Fibroblast of lung (primary cell): ENCODE data around the gene WNK3. TPM values are rescaled to one million over a fixed set of nuclear protein-coding genes. Genes with fewer than 3 reads are reported as not detected.
"Not testable (repeated sequence)": the region's sequence is repeated elsewhere in the genome, so short reads cannot be mapped to it uniquely, and the experiment has no call there.

Source experiments
- DNase-seq, 2 donors: peaks; one replicate each; pipeline versions ENCODE4 v3.0.0 to v3.0.0-alpha.2; 2010; ENCODE audit warnings: low read depth in 2 of 2
- H2AFZ ChIP-seq: 2 replicates; pipeline ENCODE4 v1.5.1; 2012; ENCODE audit warnings: low read length, control low read depth, inconsistent platforms
- H3K27ac ChIP-seq: 2 replicates; pipeline ENCODE4 v1.5.1; 2011; ENCODE audit warnings: low read length, control low read depth; ENCODE audit not compliant: insufficient read depth
- H3K27me3 ChIP-seq: 2 replicates; pipeline ENCODE4 v1.5.1; 2011; ENCODE audit warnings: mild to moderate bottlenecking, low read length; ENCODE audit not compliant: control insufficient read depth, insufficient read depth
- H3K36me3 ChIP-seq: 2 replicates; pipeline ENCODE4 v1.5.1; 2011; ENCODE audit warnings: low read length; ENCODE audit not compliant: control insufficient read depth, insufficient read depth
- H3K4me1 ChIP-seq: 2 replicates; pipeline ENCODE4 v1.5.1; 2011; ENCODE audit warnings: low read length; ENCODE audit not compliant: control insufficient read depth, insufficient read depth; ENCODE audit errors: extremely low read depth
- H3K4me2 ChIP-seq: 2 replicates; pipeline ENCODE4 v1.5.1; 2011; ENCODE audit warnings: low read length, control low read depth; ENCODE audit not compliant: insufficient read depth; ENCODE audit errors: extremely low read depth
- H3K4me3 ChIP-seq, 4 experiments: fragments of 200-600 bp in 1 of 4; sonication (generic) in 1 of 4; replicated peaks in 1 of 4; 2 replicates each; pipeline ENCODE4 v1.5.1; 2011 to 2016; ENCODE audit warnings: low read length in 4 of 4, low read depth in 3 of 4, mild to moderate bottlenecking in 3 of 4, control low read depth in 2 of 4, inconsistent platforms in 1 of 4, mixed read lengths in 1 of 4; ENCODE audit not compliant: insufficient read depth in 1 of 4; ENCODE audit errors: control extremely low read depth in 1 of 4
- H3K79me2 ChIP-seq: 2 replicates; pipeline ENCODE4 v1.5.1; 2012; ENCODE audit warnings: mild to moderate bottlenecking, low read length, inconsistent platforms; ENCODE audit not compliant: control insufficient read depth, insufficient read depth
- H3K9ac ChIP-seq: 2 replicates; pipeline ENCODE4 v1.5.1; 2011; ENCODE audit warnings: mild to moderate bottlenecking, low read length, control low read depth; ENCODE audit not compliant: insufficient read depth
- H3K9me3 ChIP-seq: 2 replicates; pipeline ENCODE4 v1.5.1; 2012; ENCODE audit warnings: low read depth, low read length; ENCODE audit not compliant: control insufficient read depth, insufficient read depth
- H4K20me1 ChIP-seq: 2 replicates; pipeline ENCODE4 v1.5.1; 2011; ENCODE audit warnings: low read length; ENCODE audit not compliant: control insufficient read depth, insufficient read depth; ENCODE audit errors: extremely low read depth
- EZH2 ChIP-seq: IDR thresholded peaks from 2 replicates; pipeline ENCODE4 v1.5.1; 2012; ENCODE audit warnings: low read length, control low read depth, mild to moderate bottlenecking; ENCODE audit errors: missing control alignments
- polyA plus RNA-seq, 2 donors: library from polyadenylated mRNA; depleted of rRNA in 1 of 2; stranded (reverse) in 1 of 2; unstranded in 1 of 2; fragments of >200 nt; gene quantifications; 2 replicates each; pipeline ENCODE4 v1.2.1, GENCODE V29; 2011 to 2012; ENCODE audit warnings: missing spikeins in 1 of 2
- total RNA-seq: library from RNA; depleted of rRNA; stranded (reverse); fragments of >200 nt; gene quantifications from 2 replicates; pipeline ENCODE4 v1.2.1, GENCODE V29; 2014
- TF ChIP-seq, protein P1 (sequence below), 2 donors: IDR thresholded peaks in 1 of 2; conservative IDR thresholded peaks in 1 of 2; 1 replicate in 1 of 2; 2 replicates in 1 of 2; pipeline ENCODE4 v1.5.1; 2011 to 2012; ENCODE audit warnings: low read length in 2 of 2, control low read depth in 1 of 2, inconsistent platforms in 1 of 2, low read depth in 1 of 2, mild to moderate bottlenecking in 1 of 2

The WNK3 gene
- total and polyA plus RNA-seq, 2 donors (not counting 1 experiment from before 2014, with no cell fraction given), result 0.17 to 0.24 TPM

DNA sequence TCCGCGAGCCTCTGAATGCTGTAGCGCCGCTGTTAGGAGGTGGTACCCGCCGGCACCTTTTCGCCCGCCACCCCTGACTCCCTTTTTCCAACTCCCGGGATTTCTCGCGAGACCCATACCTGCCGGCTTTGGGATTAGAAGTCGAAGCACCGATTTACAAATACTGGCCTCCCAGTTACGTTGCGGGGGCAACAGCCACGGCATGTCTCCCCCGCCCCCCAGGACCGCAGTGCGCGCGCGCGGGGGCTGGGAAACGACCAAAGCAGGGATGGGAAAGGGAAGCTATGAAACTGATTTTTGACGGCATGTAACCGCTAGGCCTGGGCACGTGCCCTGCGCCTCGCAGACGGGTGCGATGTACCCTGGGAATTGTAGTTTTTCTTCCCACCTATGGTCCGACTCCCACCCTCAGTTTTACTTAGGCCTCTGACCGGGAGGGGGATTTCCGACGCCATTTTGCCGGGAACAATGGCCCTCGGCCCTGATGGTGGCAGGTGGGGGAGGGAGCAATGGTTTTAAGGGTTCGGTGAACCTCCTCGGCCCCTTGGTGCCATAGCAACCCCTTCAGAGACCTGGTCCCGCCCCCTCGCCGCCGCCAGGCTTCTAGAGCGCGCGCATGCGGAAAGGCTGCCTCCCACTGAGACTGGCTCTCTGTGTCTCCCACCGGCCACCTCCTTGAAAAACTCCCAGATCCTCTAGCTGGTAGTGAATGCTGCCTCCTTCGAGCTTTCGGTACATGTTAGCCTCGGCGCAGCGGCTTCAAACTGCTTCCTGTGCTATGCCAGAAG is 772 bp upstream of the WNK3 start:
- Histone ChIP-seq H3K4me1 (no peaks in the 10 kb centered on the region), H3K4me3 (peak overlapping the region in 2 of 4 experiments; percentile 52 to 59), H3K27me3 (peaks cover 2% of the 10 kb centered on the region), H3K4me2 (peak overlapping the region; percentile 13), H3K36me3 (no peaks in the 10 kb centered on the region), H3K27ac (no peak overlapping the region), H3K79me2 (no peaks in the 10 kb centered on the region), H4K20me1 (no peaks in the 10 kb centered on the region), H3K9me3 (no peaks in the 10 kb centered on the region), H2AFZ (no peak overlapping the region), H3K9ac (no peak overlapping the region)
- DNase-seq, result peak; percentile 73 to 74
- no peak for TF ChIP-seq EZH2
- TF ChIP-seq, protein P1, sequence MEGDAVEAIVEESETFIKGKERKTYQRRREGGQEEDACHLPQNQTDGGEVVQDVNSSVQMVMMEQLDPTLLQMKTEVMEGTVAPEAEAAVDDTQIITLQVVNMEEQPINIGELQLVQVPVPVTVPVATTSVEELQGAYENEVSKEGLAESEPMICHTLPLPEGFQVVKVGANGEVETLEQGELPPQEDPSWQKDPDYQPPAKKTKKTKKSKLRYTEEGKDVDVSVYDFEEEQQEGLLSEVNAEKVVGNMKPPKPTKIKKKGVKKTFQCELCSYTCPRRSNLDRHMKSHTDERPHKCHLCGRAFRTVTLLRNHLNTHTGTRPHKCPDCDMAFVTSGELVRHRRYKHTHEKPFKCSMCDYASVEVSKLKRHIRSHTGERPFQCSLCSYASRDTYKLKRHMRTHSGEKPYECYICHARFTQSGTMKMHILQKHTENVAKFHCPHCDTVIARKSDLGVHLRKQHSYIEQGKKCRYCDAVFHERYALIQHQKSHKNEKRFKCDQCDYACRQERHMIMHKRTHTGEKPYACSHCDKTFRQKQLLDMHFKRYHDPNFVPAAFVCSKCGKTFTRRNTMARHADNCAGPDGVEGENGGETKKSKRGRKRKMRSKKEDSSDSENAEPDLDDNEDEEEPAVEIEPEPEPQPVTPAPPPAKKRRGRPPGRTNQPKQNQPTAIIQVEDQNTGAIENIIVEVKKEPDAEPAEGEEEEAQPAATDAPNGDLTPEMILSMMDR (conservative IDR thresholded peaks at IDR 0.05 in 1 of 2, IDR thresholded peaks at IDR 0.05 in 1 of 2; ENCODE audit: low read depth in 1 of 2, low read length in 2 of 2), result no peak

DNA sequence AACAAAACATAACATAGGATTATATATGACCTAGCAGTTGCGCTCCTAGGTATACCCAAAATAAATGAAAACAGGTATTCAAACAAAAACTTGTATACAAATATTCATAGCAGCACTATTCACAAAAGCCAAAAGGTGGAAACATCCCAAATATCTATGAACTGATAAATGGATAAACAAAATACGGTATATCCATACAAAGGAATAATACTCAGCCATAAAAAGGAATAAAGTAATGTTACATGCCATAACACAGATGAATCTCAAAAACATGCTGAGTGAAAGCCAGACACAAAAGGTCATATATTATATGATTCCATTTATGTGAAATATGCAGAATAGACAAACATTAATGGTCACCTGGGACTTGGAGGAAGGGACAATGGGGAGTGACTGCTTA is 5.2 kb downstream of the WNK3 start:
- Histone ChIP-seq H3K4me3 (no peak overlapping the region), H3K27me3 (no peaks in the 10 kb centered on the region), H4K20me1 (no peaks in the 10 kb centered on the region), H3K36me3 (no peaks in the 10 kb centered on the region), H3K4me1 (no peaks in the 10 kb centered on the region), H2AFZ (no peak overlapping the region), H3K79me2 (no peaks in the 10 kb centered on the region), H3K9ac (no peak overlapping the region), H3K4me2 (no peak overlapping the region), H3K9me3 (no peaks in the 10 kb centered on the region), H3K27ac (no peak overlapping the region)
- TF ChIP-seq, protein P1 (conservative IDR thresholded peaks at IDR 0.05 in 1 of 2, IDR thresholded peaks at IDR 0.05 in 1 of 2; ENCODE audit: low read depth in 1 of 2, low read length in 2 of 2), result no peak
- TF ChIP-seq EZH2, result no peak
- DNase-seq, result no peak

DNA sequence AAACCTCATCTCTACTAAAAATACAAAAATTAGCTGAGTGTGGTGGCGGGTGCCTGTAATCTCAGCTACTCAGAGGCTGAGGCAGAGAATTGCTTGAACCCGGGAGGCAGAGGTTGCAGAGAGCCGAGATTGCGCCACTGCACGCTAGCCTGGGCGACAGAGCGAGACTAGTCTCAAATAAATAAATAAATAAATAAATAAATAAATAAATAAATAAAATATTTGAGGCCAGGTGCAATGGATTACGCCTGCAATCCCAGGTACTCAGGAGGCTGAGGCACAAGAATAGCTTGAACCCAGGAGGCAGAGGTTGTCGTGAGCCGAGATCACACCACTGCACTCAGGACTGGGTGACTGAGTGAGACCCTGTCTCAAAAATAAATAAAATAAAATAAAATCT is 20.5 kb downstream of the WNK3 start:
- not testable (repeated sequence) for H2AFZ ChIP-seq, H3K4me2 ChIP-seq, H4K20me1 ChIP-seq, H3K27me3 ChIP-seq, H3K9me3 ChIP-seq, H3K27ac ChIP-seq, H3K4me1 ChIP-seq, H3K4me3 ChIP-seq, H3K9ac ChIP-seq, H3K79me2 ChIP-seq, H3K36me3 ChIP-seq, DNase-seq
